8988T (cell line): ENCODE results near the gene POLG2.
"Not testable (repeated sequence)": the region's sequence is repeated elsewhere in the genome, so short reads cannot be mapped to it uniquely, and the experiment has no call there.

Experiments used
- DNase-seq: peaks from one replicate; pipeline ENCODE4 v3.0.0; 2011

POLG2 gene

GRCh38 chr17:64437944-64438525 is 58.8 kb downstream of the POLG2 start:
- no peak for DNase-seq

- DNase-seq: no peak
Observed at GRCh38 chr17:64431534-64431933, 65.3 kb downstream of the POLG2 start.

GRCh38 chr17:64430036-64430435 is 66.8 kb downstream of the POLG2 start:
- not testable (repeated sequence) for DNase-seq

GRCh38 chr17:64428406-64428805 is 68.4 kb downstream of the POLG2 start:
- DNase-seq: no peak
